H1 (cell line): ENCODE results near the gene KSR2. TPM values are rescaled to one million over a fixed set of nuclear protein-coding genes. Genes with fewer than 3 reads are reported as not detected.

Experiments used
- EP300 ChIP-seq, 2 experiments: IDR thresholded peaks; 1 replicate in 1 of 2; 2 replicates in 1 of 2; pipeline ENCODE4 v1.6.1; 2011 to 2012; ENCODE audit warnings: low read depth in 2 of 2, low read length in 2 of 2, mild to moderate bottlenecking in 2 of 2, borderline replicate concordance in 1 of 2, inconsistent platforms in 1 of 2, moderate library complexity in 1 of 2
- HDAC6 ChIP-seq: IDR thresholded peaks from one replicate; pipeline ENCODE4 v1.7.1; 2012; ENCODE audit warnings: low read depth, mild to moderate bottlenecking, inconsistent platforms, low read length, moderate library complexity
- RXRA ChIP-seq: IDR thresholded peaks from 2 replicates; pipeline ENCODE4 v1.6.1; 2011; ENCODE audit warnings: low read depth, mild to moderate bottlenecking, low read length, moderate library complexity; ENCODE audit not compliant: insufficient read depth
- SIRT6 ChIP-seq: IDR thresholded peaks from one replicate; pipeline ENCODE4 v1.7.1; 2012; ENCODE audit warnings: low read length, inconsistent platforms
- polyA plus RNA-seq, 7 experiments: library from polyadenylated mRNA; depleted of rRNA in 3 of 7; stranded (reverse) in 5 of 7; unstranded in 2 of 7; fragments of >200 nt in 5 of 7; fragments of 200-250 nt in 2 of 7; gene quantifications; 1 replicate in 5 of 7; 2 replicates in 1 of 7; 4 replicates in 1 of 7; pipeline versions ENCODE4 v1.2.1 to v1.2.3, GENCODE V29; 2011 to 2013; ENCODE audit warnings: missing spikeins in 2 of 7, mixed read lengths in 2 of 7
- total RNA-seq: library from RNA; stranded (reverse); fragmentation: NEBNext Ultra II Directional; extraction: Animal tissue kit (Norgen Biotek cat#: 25700); gene quantifications from 2 replicates; pipeline ENCODE4 v1.2.1, GENCODE V29; 2021

KSR2 gene
- total and polyA plus RNA-seq, 2 of the 8 experiments (the other 6 are each of a cell fraction or from before 2014, with no cell fraction given), result 0.74 to 2.2 TPM

DNA sequence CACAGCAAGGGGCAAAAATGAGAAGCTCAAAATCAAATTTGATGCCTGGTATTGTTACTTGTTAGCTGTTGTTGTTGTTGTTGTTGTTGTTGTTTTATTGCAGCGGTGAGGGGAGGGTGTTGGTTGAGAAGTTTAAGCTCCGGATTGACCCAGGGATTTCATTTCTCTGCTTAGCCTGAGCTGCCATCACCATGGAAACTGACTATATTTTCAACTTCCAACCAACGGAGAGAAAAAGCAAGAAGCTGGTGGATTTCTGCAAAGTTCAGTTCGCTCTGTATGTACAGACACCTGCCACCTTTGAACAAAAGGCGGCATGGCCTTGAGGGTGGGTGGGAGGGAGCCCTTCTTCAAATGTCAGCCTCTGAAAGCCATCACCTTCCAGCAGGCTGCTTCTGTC, 412.9 kb downstream of the KSR2 start (continued):
- no peak for TF ChIP-seq RXRA
- TF ChIP-seq HDAC6, result no peak
- no peak for TF ChIP-seq EP300 (IDR thresholded peaks at IDR 0.05; ENCODE audit: borderline replicate concordance in 1 of 2, low read depth in 2 of 2, low read length in 2 of 2)
- TF ChIP-seq SIRT6, result no peak
- TF ChIP-seq, all 59 proteins: peak for 0
